Transverse colon (tissue), 3 donors: ENCODE data around the gene SMIM10.

Experiments
- POLR2A ChIP-seq: fragments of 450-650 bp; IDR thresholded peaks from one replicate; pipeline ENCODE4 v1.6.1; 2016; ENCODE audit warnings: antibody characterized with exemption, mild to moderate bottlenecking, moderate library complexity
- TF ChIP-seq, protein P1 (sequence below), 5 experiments: fragments of 200-600 bp in 3 of 5; fragments of 450-650 bp in 2 of 5; sonication (generic) in 3 of 5; IDR thresholded peaks; 1 replicate in 2 of 5; 2 replicates in 3 of 5; pipeline ENCODE4 v1.5.1; 2016 to 2017; ENCODE audit warnings: antibody characterized with exemption in 5 of 5, inconsistent platforms in 3 of 5, mild to moderate bottlenecking in 2 of 5, moderate library complexity in 1 of 5

DNA sequence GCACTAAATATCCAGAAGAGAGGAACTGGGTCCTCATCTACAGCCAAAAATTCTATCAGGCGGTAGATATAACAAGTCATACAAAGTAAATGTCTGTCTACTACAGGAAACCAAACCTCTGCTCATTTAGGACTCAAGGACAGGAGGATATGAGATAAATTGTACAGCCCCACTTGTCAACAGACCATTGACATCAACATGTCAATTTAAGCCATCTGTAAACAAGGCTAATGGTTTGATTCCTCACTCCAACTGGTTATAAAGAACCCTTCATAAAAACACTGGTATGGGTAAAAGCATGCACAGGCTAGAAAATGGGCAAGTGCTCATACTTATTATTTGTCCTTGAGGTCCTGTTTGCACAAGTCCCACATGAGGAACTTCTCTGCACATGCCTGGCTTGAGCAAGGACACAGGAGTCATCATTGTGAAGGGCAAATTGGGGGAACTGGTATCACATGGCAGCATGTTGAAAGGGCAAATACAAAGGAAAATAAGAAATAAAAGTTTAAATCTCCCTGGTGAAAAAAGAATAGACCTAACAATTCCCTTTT is 18.3 kb downstream of the SMIM10 start:
- TF ChIP-seq POLR2A = no peak
- TF ChIP-seq, protein P1, sequence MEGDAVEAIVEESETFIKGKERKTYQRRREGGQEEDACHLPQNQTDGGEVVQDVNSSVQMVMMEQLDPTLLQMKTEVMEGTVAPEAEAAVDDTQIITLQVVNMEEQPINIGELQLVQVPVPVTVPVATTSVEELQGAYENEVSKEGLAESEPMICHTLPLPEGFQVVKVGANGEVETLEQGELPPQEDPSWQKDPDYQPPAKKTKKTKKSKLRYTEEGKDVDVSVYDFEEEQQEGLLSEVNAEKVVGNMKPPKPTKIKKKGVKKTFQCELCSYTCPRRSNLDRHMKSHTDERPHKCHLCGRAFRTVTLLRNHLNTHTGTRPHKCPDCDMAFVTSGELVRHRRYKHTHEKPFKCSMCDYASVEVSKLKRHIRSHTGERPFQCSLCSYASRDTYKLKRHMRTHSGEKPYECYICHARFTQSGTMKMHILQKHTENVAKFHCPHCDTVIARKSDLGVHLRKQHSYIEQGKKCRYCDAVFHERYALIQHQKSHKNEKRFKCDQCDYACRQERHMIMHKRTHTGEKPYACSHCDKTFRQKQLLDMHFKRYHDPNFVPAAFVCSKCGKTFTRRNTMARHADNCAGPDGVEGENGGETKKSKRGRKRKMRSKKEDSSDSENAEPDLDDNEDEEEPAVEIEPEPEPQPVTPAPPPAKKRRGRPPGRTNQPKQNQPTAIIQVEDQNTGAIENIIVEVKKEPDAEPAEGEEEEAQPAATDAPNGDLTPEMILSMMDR (IDR thresholded peaks at IDR 0.05) = no peak
